Osteoblast (primary cell): ENCODE measurements around the gene DDIT4L. TPM values are rescaled to one million over a fixed set of nuclear protein-coding genes. Genes with fewer than 3 reads are reported as not detected.
A peak's percentile ranks its signal among the peaks of the same experiment; 100 is the strongest.
"Not testable (repeated sequence)": the region's sequence is repeated elsewhere in the genome, so short reads cannot be mapped to it uniquely, and the experiment has no call there.

Source experiments
- DNase-seq: peaks from one replicate; pipeline ENCODE4 v3.0.0; 2011; ENCODE audit warnings: low spot score, mixed read lengths; ENCODE audit not compliant: insufficient read length; ENCODE audit errors: missing footprints
- H2AFZ ChIP-seq: 2 replicates; pipeline ENCODE4 v1.6.0; 2011; ENCODE audit warnings: mild to moderate bottlenecking, low read length
- H3K27ac ChIP-seq: 2 replicates; pipeline ENCODE4 v1.5.1; 2011; ENCODE audit warnings: mild to moderate bottlenecking, low read depth, low read length, moderate library complexity
- H3K27me3 ChIP-seq: 2 replicates; pipeline ENCODE4 v1.6.0; 2012; ENCODE audit warnings: mild to moderate bottlenecking, control low read depth, inconsistent platforms, low read length, moderate library complexity; ENCODE audit not compliant: insufficient read depth
- H3K36me3 ChIP-seq: 2 replicates; pipeline ENCODE4 v1.5.1; 2011; ENCODE audit warnings: mild to moderate bottlenecking, low read length, control low read depth, moderate library complexity; ENCODE audit not compliant: insufficient read depth
- H3K4me1 ChIP-seq: 2 replicates; pipeline ENCODE4 v1.5.1; 2011; ENCODE audit warnings: mild to moderate bottlenecking, low read length, control low read depth, moderate library complexity; ENCODE audit not compliant: insufficient read depth
- H3K4me2 ChIP-seq: 2 replicates; pipeline ENCODE4 v1.6.0; 2011; ENCODE audit warnings: mild to moderate bottlenecking, low read length; ENCODE audit not compliant: insufficient read depth
- H3K4me3 ChIP-seq: fragments of 200-600 bp; sonication (generic); 3 replicates; pipeline ENCODE4 v1.5.1; 2012; ENCODE audit warnings: mild to moderate bottlenecking, low read length, inconsistent platforms; ENCODE audit not compliant: insufficient read depth
- H3K79me2 ChIP-seq: 2 replicates; pipeline ENCODE4 v1.6.0; 2012; ENCODE audit warnings: mild to moderate bottlenecking, low read length, control low read depth, inconsistent platforms; ENCODE audit not compliant: insufficient read depth
- H3K9me3 ChIP-seq: 2 replicates; pipeline ENCODE4 v1.5.1; 2011; ENCODE audit warnings: low read depth, low read length, control low read depth
- H4K20me1 ChIP-seq: 2 replicates; pipeline ENCODE4 v1.6.0; 2012; ENCODE audit warnings: mild to moderate bottlenecking, low read length, control low read depth; ENCODE audit not compliant: insufficient read depth
- CTCF ChIP-seq: IDR thresholded peaks from 2 replicates; pipeline ENCODE4 v1.5.1; 2011; ENCODE audit warnings: mild to moderate bottlenecking, low read depth, low read length, moderate library complexity; ENCODE audit errors: extremely low read depth
- total RNA-seq: library from RNA; depleted of rRNA; stranded (reverse); fragments of >200 nt; gene quantifications from 2 replicates; pipeline ENCODE4 v1.2.3, GENCODE V29; 2012

DDIT4L gene
- total RNA-seq, 1 donor: 2.2 TPM

- no peaks in the 10 kb centered on the region for H3K36me3 ChIP-seq
- H3K79me2 ChIP-seq: no peaks in the 10 kb centered on the region
- no peak overlapping the region for H3K27ac ChIP-seq
- H3K4me3 ChIP-seq: no peak overlapping the region
- no peaks in the 10 kb centered on the region for H4K20me1 ChIP-seq
- no peaks in the 10 kb centered on the region for H3K9me3 ChIP-seq
- no peak for DNase-seq
- no peaks in the 10 kb centered on the region for H3K4me1 ChIP-seq
- TF ChIP-seq CTCF: no peak
- no peaks in the 10 kb centered on the region for H3K27me3 ChIP-seq
- no peak overlapping the region for H3K4me2 ChIP-seq
- H2AFZ ChIP-seq: no peak overlapping the region
These were observed 18.7 kb upstream of the DDIT4L start for GRCh38 chr4:100208964-100209363.

GRCh38 chr4:100208459-100208858 is 18.2 kb upstream of the DDIT4L start:
- Histone ChIP-seq H4K20me1 (no peaks in the 10 kb centered on the region), H2AFZ (no peak overlapping the region), H3K27ac (no peak overlapping the region), H3K79me2 (no peaks in the 10 kb centered on the region), H3K9me3 (no peaks in the 10 kb centered on the region), H3K4me3 (no peak overlapping the region), H3K27me3 (no peaks in the 10 kb centered on the region), H3K36me3 (no peaks in the 10 kb centered on the region), H3K4me1 (no peaks in the 10 kb centered on the region), H3K4me2 (no peak overlapping the region)
- DNase-seq: no peak
- TF ChIP-seq CTCF: no peak

GRCh38 chr4:100206850-100207249 is 16.6 kb upstream of the DDIT4L start:
- no peak overlapping the region for H2AFZ ChIP-seq
- no peaks in the 10 kb centered on the region for H3K9me3 ChIP-seq
- H3K4me2 ChIP-seq: no peak overlapping the region
- no peak for TF ChIP-seq CTCF
- H3K79me2 ChIP-seq: no peaks in the 10 kb centered on the region
- H3K27me3 ChIP-seq: no peaks in the 10 kb centered on the region
- no peaks in the 10 kb centered on the region for H4K20me1 ChIP-seq
- H3K4me3 ChIP-seq: no peak overlapping the region
- H3K4me1 ChIP-seq: no peaks in the 10 kb centered on the region
- no peaks in the 10 kb centered on the region for H3K36me3 ChIP-seq
- no peak overlapping the region for H3K27ac ChIP-seq
- no peak for DNase-seq

- no peaks in the 10 kb centered on the region for H4K20me1 ChIP-seq
- H3K36me3 ChIP-seq: no peaks in the 10 kb centered on the region
- no peaks in the 10 kb centered on the region for H3K79me2 ChIP-seq
- no peak overlapping the region for H3K4me2 ChIP-seq
- no peaks in the 10 kb centered on the region for H3K27me3 ChIP-seq
- no peak overlapping the region for H2AFZ ChIP-seq
- no peak overlapping the region for H3K4me3 ChIP-seq
- no peaks in the 10 kb centered on the region for H3K4me1 ChIP-seq
- no peaks in the 10 kb centered on the region for H3K9me3 ChIP-seq
- no peak for TF ChIP-seq CTCF
- peak; percentile 72 for DNase-seq
- H3K27ac ChIP-seq: no peak overlapping the region
These were observed 7.8 kb upstream of the DDIT4L start for GRCh38 chr4:100198061-100198460.

- not testable (repeated sequence) for H3K79me2 ChIP-seq, H3K4me3 ChIP-seq, DNase-seq, H3K4me1 ChIP-seq, H3K27ac ChIP-seq, H3K9me3 ChIP-seq, H4K20me1 ChIP-seq, H3K27me3 ChIP-seq, H3K4me2 ChIP-seq, H2AFZ ChIP-seq, H3K36me3 ChIP-seq
These were observed 6.3 kb upstream of the DDIT4L start for GRCh38 chr4:100196388-100197071.
